Stomach (tissue), 4 donors: Measurements from ENCODE around the gene CFB.
"Not testable (repeated sequence)": the region's sequence is repeated elsewhere in the genome, so short reads cannot be mapped to it uniquely, and the experiment has no call there.

Experiments used
- EP300 ChIP-seq: sonication (generic); formaldehyde crosslinking; IDR thresholded peaks from one replicate; pipeline ENCODE4 v1.6.1; 2017; ENCODE audit warnings: antibody characterized with exemption
- POLR2AphosphoS5 ChIP-seq, 3 donors: sonication (generic); formaldehyde crosslinking; IDR thresholded peaks; one replicate each; pipeline ENCODE4 v1.6.1; 2016; ENCODE audit warnings: antibody characterized with exemption in 3 of 3
- TF ChIP-seq, protein P1 (sequence below), 7 experiments: fragments of 450-650 bp in 4 of 7; fragments of 200-600 bp in 3 of 7; sonication (generic) in 3 of 7; IDR thresholded peaks; one replicate each; pipeline ENCODE4 v1.5.1; 2016 to 2019; ENCODE audit warnings: antibody characterized with exemption in 7 of 7, control low read depth in 2 of 7, mild to moderate bottlenecking in 1 of 7

DNA sequence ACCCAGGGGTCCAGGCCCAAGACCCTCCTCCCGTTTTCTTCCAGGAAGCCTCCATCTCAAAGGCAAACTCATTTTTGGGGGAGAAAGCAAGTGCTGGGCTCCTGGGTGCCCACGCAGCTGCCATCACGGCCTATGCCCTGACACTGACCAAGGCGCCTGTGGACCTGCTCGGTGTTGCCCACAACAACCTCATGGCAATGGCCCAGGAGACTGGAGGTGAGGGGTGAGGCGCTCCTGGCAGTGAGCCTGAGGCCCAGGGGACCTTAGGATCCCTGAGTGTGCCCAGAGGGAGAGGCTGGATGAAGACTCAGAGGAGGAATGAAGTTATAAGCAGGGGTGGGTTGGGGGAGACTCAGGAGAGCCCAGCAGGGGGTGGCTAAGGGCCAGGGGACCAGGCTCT lies 50.5 kb downstream of the CFB start:
- TF ChIP-seq POLR2AphosphoS5 (IDR thresholded peaks at IDR 0.05); EP300: not testable (repeated sequence)
- TF ChIP-seq, protein P1, sequence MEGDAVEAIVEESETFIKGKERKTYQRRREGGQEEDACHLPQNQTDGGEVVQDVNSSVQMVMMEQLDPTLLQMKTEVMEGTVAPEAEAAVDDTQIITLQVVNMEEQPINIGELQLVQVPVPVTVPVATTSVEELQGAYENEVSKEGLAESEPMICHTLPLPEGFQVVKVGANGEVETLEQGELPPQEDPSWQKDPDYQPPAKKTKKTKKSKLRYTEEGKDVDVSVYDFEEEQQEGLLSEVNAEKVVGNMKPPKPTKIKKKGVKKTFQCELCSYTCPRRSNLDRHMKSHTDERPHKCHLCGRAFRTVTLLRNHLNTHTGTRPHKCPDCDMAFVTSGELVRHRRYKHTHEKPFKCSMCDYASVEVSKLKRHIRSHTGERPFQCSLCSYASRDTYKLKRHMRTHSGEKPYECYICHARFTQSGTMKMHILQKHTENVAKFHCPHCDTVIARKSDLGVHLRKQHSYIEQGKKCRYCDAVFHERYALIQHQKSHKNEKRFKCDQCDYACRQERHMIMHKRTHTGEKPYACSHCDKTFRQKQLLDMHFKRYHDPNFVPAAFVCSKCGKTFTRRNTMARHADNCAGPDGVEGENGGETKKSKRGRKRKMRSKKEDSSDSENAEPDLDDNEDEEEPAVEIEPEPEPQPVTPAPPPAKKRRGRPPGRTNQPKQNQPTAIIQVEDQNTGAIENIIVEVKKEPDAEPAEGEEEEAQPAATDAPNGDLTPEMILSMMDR (IDR thresholded peaks at IDR 0.05): not testable (repeated sequence)
